ENCODE measurements around the gene SLC12A8.

Gene SLC12A8

DNA sequence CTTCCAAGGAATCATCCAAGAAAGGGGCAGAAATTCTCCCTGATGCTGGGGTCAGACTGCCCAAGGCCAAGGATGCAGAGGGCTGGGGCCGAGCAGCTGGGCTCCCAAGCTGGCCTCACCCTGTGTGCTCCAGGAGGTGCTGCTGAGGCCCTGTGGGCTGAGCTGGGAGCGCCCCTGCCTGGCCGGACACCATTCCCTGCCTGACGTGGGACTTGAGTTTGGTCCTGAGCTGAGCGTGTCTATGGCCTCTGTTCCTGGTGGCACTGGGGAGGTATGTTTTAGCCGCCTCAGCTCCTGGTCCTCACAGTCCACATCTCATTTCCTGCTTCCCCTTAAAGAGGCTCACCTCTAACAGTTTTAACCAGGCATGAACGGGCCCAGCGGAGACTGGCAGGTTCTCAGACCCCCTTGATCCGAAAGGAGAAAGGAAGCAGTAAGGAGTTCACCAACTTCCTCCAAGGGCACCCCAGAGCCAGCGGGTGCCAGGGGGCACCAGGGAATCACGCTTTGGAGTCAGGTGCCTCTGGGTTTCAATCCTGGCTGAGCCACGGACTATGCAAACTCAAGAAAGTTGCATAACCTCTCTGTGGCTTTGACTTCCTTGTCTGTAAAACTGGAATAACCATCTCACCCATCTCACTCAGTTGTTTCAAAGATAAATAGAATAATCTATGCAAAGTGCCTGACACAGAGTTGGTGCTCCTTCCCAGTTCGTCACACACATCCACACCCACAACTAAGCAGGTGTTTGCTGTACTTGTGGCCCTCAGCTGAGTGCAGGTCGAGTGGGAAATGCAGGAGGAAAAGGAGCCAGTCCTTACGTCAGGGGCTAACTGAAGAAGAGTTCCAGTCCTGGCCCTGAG lies 48.6 kb downstream of the SLC12A8 start:
- no peak overlapping the region for H3K4me3 ChIP-seq (ENCODE audit: low read depth, low read length)
- TF ChIP-seq, protein P1, sequence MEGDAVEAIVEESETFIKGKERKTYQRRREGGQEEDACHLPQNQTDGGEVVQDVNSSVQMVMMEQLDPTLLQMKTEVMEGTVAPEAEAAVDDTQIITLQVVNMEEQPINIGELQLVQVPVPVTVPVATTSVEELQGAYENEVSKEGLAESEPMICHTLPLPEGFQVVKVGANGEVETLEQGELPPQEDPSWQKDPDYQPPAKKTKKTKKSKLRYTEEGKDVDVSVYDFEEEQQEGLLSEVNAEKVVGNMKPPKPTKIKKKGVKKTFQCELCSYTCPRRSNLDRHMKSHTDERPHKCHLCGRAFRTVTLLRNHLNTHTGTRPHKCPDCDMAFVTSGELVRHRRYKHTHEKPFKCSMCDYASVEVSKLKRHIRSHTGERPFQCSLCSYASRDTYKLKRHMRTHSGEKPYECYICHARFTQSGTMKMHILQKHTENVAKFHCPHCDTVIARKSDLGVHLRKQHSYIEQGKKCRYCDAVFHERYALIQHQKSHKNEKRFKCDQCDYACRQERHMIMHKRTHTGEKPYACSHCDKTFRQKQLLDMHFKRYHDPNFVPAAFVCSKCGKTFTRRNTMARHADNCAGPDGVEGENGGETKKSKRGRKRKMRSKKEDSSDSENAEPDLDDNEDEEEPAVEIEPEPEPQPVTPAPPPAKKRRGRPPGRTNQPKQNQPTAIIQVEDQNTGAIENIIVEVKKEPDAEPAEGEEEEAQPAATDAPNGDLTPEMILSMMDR (IDR thresholded peaks at IDR 0.05; ENCODE audit: low read depth, low read length) = no peak
- no peak for TF ChIP-seq MYC (IDR thresholded peaks at IDR 0.05; ENCODE audit: low read depth, low read length)
- TF ChIP-seq, protein P2, sequence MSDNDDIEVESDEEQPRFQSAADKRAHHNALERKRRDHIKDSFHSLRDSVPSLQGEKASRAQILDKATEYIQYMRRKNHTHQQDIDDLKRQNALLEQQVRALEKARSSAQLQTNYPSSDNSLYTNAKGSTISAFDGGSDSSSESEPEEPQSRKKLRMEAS (IDR thresholded peaks at IDR 0.05; ENCODE audit: low read depth, low read length) = no peak
- peak; percentile 51 for DNase-seq (ENCODE audit: low read depth)

DNA sequence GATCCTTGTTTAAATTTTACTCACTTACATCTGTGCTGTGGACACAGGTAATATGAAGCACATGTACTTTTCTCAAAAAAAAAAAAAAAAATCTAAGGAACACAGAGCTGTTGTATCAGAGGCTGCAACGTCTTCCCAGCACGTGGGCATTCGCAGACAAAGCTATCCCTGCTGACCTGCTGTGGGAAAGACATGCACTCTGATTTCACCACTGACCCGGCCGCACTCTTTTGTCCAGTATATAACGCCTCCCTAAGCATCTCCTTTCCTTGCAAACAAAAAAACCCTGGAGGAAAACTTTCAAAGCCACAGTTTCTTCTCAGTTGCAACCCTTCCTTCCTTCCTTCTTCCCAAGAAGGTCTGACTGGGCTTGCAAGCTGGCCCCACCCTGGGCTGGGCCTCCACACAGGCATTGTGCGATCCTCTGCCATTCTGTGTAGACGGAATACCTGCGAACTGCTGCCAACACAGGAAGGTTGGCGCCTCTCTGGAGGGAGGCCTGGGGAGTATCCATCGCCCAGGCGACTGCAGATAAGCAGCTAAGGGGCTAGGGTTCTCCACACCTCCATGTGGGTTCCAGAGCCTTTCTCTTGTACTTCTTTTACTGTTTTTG lies 50.8 kb downstream of the SLC12A8 start:
- DNase-seq (ENCODE audit: low read depth) = no peak
- H3K4me3 ChIP-seq (ENCODE audit: low read depth, low read length) = no peak overlapping the region
- TF ChIP-seq POLR2A (IDR thresholded peaks at IDR 0.05; ENCODE audit: extremely low read depth, insufficient read length) (no peak), MYC (IDR thresholded peaks at IDR 0.05; ENCODE audit: low read depth, low read length) (no peak)
- TF ChIP-seq, protein P1 (IDR thresholded peaks at IDR 0.05; ENCODE audit: low read depth, low read length) = no peak
- TF ChIP-seq, protein P2 (IDR thresholded peaks at IDR 0.05; ENCODE audit: low read depth, low read length) = no peak

DNA sequence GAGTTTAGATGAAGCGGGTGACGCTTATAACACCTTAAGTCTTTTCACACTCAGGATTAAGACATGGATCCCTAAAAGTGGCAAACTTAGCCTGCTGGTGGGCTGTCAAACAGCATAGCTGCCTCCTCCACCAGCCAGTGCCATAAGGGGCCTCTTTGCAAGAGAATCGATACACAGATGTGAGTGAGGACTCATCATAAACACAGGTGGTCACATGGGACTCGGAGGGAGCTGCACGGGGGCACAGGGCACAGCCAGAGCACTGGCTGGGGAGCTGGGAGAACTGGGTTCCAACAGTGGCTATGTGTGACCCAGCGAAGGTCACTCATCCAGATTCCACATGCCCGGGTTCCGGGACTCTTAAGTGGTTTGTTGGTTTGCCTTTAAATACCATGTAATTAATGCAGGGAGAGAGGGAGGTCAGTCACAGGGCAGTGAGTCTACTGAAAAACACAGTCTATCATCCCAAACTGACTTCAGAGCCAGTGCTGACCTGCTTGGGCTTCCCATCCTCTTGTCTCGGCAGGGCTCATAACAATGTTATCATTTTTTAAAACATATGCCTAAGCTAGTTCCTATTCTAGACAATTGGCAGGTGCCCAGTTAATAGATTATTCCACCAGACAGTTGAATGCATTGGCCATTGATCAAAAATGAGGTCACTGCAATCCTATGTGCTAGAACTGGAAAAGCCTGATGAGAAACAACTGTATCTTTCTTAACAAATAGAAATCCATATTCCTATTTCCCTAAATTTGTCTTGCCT lies 51.8 kb downstream of the SLC12A8 start:
- no peak for DNase-seq (ENCODE audit: low read depth)

DNA sequence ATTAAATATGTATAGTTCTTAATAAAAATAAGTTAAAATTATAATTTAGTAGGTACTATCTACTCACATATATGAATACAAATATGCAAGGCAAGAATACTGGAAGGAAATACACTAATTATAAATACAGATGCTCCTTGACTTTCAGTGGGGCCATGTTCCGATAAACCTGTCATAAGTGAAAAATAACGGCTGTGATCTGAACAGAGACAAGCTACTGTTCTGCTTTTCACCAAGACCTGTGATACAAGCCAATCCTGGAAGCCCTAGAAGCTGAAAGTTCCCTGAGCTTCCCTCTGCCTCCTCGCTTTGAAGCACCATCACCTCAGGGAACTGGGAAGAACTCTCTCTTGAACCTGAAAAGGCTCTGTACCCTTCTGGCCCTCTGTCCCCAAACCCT lies 55.4 kb downstream of the SLC12A8 start:
- no peak for DNase-seq (ENCODE audit: low read depth)
- TF ChIP-seq MYC (IDR thresholded peaks at IDR 0.05; ENCODE audit: low read depth, low read length) (no peak), POLR2A (IDR thresholded peaks at IDR 0.05; ENCODE audit: extremely low read depth, insufficient read length) (no peak)
- TF ChIP-seq, protein P2 (IDR thresholded peaks at IDR 0.05; ENCODE audit: low read depth, low read length) = no peak
- TF ChIP-seq, protein P1 (IDR thresholded peaks at IDR 0.05; ENCODE audit: low read depth, low read length) = no peak
- no peak overlapping the region for H3K4me3 ChIP-seq (ENCODE audit: low read depth, low read length)

More for the DNA sequence above, 51.8 kb downstream of the SLC12A8 start:
- no peak overlapping the region for H3K4me3 ChIP-seq (ENCODE audit: low read depth, low read length)
- TF ChIP-seq, protein P1 (IDR thresholded peaks at IDR 0.05; ENCODE audit: low read depth, low read length) = no peak
- TF ChIP-seq, protein P2 (IDR thresholded peaks at IDR 0.05; ENCODE audit: low read depth, low read length) = no peak
- TF ChIP-seq MYC (IDR thresholded peaks at IDR 0.05; ENCODE audit: low read depth, low read length) = no peak
- no peak for TF ChIP-seq POLR2A (IDR thresholded peaks at IDR 0.05; ENCODE audit: extremely low read depth, insufficient read length)

DNA sequence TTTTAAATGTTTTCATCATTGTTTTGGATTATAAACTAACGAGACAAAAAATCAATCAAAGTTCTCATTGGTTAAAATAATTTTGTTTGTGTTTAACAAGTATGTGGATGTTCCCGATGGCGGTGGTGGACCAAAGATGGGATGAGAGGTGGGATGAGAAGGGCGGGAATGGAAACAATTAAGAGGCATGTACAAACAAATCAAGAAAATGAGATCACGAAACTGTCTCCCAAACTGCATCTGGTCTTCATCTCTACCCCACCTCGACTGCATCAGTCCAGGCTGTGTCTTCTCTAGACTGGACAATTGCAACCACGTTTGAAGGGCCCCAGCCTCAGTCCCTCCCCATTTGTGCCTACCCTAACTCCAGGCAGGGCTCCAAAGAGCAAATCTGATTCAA lies 56.1 kb downstream of the SLC12A8 start:
- TF ChIP-seq POLR2A (IDR thresholded peaks at IDR 0.05; ENCODE audit: extremely low read depth, insufficient read length) = no peak
- TF ChIP-seq, protein P1 (IDR thresholded peaks at IDR 0.05; ENCODE audit: low read depth, low read length) = no peak
- TF ChIP-seq, protein P2 (IDR thresholded peaks at IDR 0.05; ENCODE audit: low read depth, low read length) = no peak
- no peak for TF ChIP-seq MYC (IDR thresholded peaks at IDR 0.05; ENCODE audit: low read depth, low read length)
- H3K4me3 ChIP-seq (ENCODE audit: low read depth, low read length) = no peak overlapping the region
- DNase-seq (ENCODE audit: low read depth) = no peak
